K562 (cell line): ENCODE measurements around the gene KXD1. TPM values are rescaled to one million over a fixed set of nuclear protein-coding genes. Genes with fewer than 3 reads are reported as not detected.

Experiments used
- AFF4 ChIP-seq: sonication (generic); formaldehyde crosslinking; IDR thresholded peaks from 2 replicates; pipeline ENCODE4 v1.8.0; 2023; ENCODE audit warnings: mild to moderate bottlenecking, missing genetic modification reagents
- CC2D1A ChIP-seq: fragments of 450-650 bp; IDR thresholded peaks from 2 replicates; pipeline ENCODE4 v1.6.1; 2017; ENCODE audit warnings: mild to moderate bottlenecking
- E2F3 ChIP-seq: fragments of 250-450 bp; sonication (Bioruptor Pico); IDR thresholded peaks from 2 replicates; pipeline ENCODE4 v1.4.0; 2020; ENCODE audit warnings: mild to moderate bottlenecking
- MAZ ChIP-seq, 2 experiments: fragments of 450-650 bp in 1 of 2; sonication (generic) in 1 of 2; formaldehyde crosslinking; IDR thresholded peaks in 1 of 2; conservative IDR thresholded peaks in 1 of 2; 2 replicates each; pipeline versions ENCODE4 v1.4.0 to v1.5.0; 2020; ENCODE audit warnings: mild to moderate bottlenecking in 1 of 2, missing genetic modification reagents in 1 of 2
- MBD2 ChIP-seq: sonication (generic); IDR thresholded peaks from 2 replicates; pipeline ENCODE4 v1.6.1; 2016; ENCODE audit warnings: low read depth, borderline replicate concordance
- RAD21 ChIP-seq, 2 experiments: fragments of 250-450 bp in 1 of 2; fragments of 450-650 bp in 1 of 2; sonication (Bioruptor Pico) in 1 of 2; formaldehyde crosslinking in 1 of 2; IDR thresholded peaks in 1 of 2; conservative IDR thresholded peaks in 1 of 2; 2 replicates each; pipeline versions ENCODE4 v1.4.0 to v1.8.0; 2020 to 2022; ENCODE audit warnings: mild to moderate bottlenecking in 2 of 2, moderate library complexity in 1 of 2
- SP1 ChIP-seq: sonication (generic); formaldehyde crosslinking; IDR thresholded peaks from 2 replicates; pipeline ENCODE4 v1.8.1; 2022; ENCODE audit warnings: mild to moderate bottlenecking, missing genetic modification reagents
- TEAD1 ChIP-seq, 2 experiments: fragments of 450-650 bp in 1 of 2; sonication (generic) in 1 of 2; formaldehyde crosslinking; IDR thresholded peaks; 2 replicates each; pipeline versions ENCODE4 v1.4.0 to v1.8.0; 2020 to 2022; ENCODE audit warnings: mild to moderate bottlenecking in 2 of 2, missing genetic modification reagents in 1 of 2
- USF1 ChIP-seq: sonication (generic); formaldehyde crosslinking; IDR thresholded peaks from 2 replicates; pipeline ENCODE4 v1.9.0; 2022; ENCODE audit warnings: mild to moderate bottlenecking, missing genetic modification reagents
- XRCC5 ChIP-seq: fragments of 200-400 bp; formaldehyde crosslinking; IDR thresholded peaks from 2 replicates; pipeline ENCODE4 v1.6.1; 2017; ENCODE audit warnings: low read depth, mild to moderate bottlenecking, low read length
- ZNF707 ChIP-seq: fragments of 250-450 bp; sonication (Bioruptor Pico); conservative IDR thresholded peaks from 2 replicates; pipeline ENCODE4 v1.8.0; 2022; ENCODE audit warnings: inconsistent platforms, mild to moderate bottlenecking, moderate library complexity
- polyA plus RNA-seq, 8 experiments: library from polyadenylated mRNA; depleted of rRNA in 4 of 8; stranded (reverse) in 5 of 8; unstranded in 3 of 8; fragments of >200 nt; fragmentation: Nextera tagmentation in 2 of 8; fragmentation: Illumina TruSeq in 1 of 8; extraction: Ambion mirVana in 2 of 8; extraction: Trizol in 1 of 8; gene quantifications; 2 replicates each; pipeline versions ENCODE4 v1.2.1 to v1.2.3, GENCODE V29; 2011 to 2014; ENCODE audit warnings: inconsistent platforms in 1 of 8, missing spikeins in 1 of 8
- total RNA-seq, 7 experiments: library from RNA; depleted of rRNA in 6 of 7; stranded (reverse); fragments of >200 nt in 6 of 7; fragmentation: Illumina TruSeq in 2 of 7; extraction: Trizol in 2 of 7; gene quantifications; 2 replicates each; pipeline versions ENCODE4 v1.2.1 to v1.2.3, GENCODE V29; 2011 to 2021; ENCODE audit warnings: low replicate concordance in 1 of 7
- TF ChIP-seq, protein P1 (sequence below): IDR thresholded peaks from 2 replicates; pipeline ENCODE4 v1.6.1; 2011; ENCODE audit warnings: borderline replicate concordance, low read depth, mild to moderate bottlenecking, moderate library complexity, low read length; ENCODE audit not compliant: insufficient read depth, poor library complexity, severe bottlenecking
- TF ChIP-seq, protein P2 (sequence below): fragments of 450-650 bp; IDR thresholded peaks from 2 replicates; pipeline ENCODE4 v1.6.1; 2014; ENCODE audit warnings: low read depth, mild to moderate bottlenecking, moderate library complexity, borderline replicate concordance
- TF ChIP-seq, protein P3 (sequence below): fragments of 250-450 bp; sonication (Bioruptor Pico); IDR thresholded peaks from 2 replicates; pipeline ENCODE4 v1.4.0; 2020; ENCODE audit warnings: mild to moderate bottlenecking

KXD1 gene
- total and polyA plus RNA-seq, 9 of the 15 experiments (the other 6 are each of a cell fraction or from before 2014, with no cell fraction given) = 21.9 to 210 (median 118) TPM

DNA sequence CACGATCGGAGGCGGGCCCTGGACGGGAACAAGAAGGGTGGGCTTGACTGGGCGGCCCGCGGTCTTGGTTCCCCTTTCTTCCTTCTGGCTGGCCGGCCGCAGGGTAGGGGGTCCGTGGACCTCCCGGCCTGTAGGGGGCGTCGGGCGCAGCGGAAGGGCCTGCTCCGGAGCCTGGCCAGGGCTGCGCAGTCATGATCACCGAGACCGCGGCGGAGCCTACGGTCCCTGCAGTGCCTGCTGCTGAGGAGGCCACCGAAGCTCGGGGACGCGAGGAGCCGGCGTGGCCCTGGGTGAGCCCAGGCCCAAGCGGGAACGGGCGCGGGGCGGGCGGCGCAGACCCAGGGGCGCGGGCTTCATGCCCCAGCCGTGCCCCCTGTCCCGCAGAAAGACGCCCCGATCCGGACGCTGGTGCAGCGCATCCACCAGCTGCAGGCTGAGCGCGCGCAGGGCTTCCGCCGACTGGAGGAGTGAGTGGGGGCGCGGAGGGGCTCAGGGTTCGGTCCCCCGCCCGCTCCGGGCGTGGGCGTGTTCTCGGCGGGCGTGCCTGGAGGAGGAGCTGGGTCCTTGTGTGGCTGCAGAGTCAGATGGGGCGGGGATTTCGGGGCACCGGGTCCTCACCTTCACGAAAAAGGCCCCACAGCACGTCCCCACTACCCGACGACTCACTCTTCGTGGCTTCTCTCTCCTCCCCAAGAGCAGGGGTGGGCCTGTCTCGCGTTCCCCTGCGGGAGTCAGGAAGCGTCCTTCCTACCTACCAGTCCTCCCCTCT, 31.1 kb downstream of the KXD1 start, which contains the start of gene REX1BD (continued):
- TF ChIP-seq, protein P1, sequence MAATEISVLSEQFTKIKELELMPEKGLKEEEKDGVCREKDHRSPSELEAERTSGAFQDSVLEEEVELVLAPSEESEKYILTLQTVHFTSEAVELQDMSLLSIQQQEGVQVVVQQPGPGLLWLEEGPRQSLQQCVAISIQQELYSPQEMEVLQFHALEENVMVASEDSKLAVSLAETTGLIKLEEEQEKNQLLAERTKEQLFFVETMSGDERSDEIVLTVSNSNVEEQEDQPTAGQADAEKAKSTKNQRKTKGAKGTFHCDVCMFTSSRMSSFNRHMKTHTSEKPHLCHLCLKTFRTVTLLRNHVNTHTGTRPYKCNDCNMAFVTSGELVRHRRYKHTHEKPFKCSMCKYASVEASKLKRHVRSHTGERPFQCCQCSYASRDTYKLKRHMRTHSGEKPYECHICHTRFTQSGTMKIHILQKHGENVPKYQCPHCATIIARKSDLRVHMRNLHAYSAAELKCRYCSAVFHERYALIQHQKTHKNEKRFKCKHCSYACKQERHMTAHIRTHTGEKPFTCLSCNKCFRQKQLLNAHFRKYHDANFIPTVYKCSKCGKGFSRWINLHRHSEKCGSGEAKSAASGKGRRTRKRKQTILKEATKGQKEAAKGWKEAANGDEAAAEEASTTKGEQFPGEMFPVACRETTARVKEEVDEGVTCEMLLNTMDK = peak; percentile 98
- peak; percentile 89 to 96 for TF ChIP-seq MAZ (CRISPR knock-in tag; conservative IDR thresholded peaks at IDR 0.05 in 1 of 2, IDR thresholded peaks at IDR 0.05 in 1 of 2)
- TF ChIP-seq AFF4 (CRISPR knock-in tag) = peak; percentile 95
- no peak; the same call in 1 of the 2 replicates for TF ChIP-seq USF1 (CRISPR knock-in tag)
- TF ChIP-seq, protein P2, sequence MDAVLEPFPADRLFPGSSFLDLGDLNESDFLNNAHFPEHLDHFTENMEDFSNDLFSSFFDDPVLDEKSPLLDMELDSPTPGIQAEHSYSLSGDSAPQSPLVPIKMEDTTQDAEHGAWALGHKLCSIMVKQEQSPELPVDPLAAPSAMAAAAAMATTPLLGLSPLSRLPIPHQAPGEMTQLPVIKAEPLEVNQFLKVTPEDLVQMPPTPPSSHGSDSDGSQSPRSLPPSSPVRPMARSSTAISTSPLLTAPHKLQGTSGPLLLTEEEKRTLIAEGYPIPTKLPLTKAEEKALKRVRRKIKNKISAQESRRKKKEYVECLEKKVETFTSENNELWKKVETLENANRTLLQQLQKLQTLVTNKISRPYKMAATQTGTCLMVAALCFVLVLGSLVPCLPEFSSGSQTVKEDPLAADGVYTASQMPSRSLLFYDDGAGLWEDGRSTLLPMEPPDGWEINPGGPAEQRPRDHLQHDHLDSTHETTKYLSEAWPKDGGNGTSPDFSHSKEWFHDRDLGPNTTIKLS = peak; percentile 77
- TF ChIP-seq E2F3 (CRISPR knock-in tag) = 0 out of 2 replicates have a peak, but pooled peaks have one; percentile 50
- peak; percentile 28 to 72; a peak in 2 of 4 replicates for TF ChIP-seq TEAD1 (CRISPR knock-in tag; IDR thresholded peaks at IDR 0.05)
- TF ChIP-seq CC2D1A = peak; percentile 92
- 0 out of 2 replicates have a peak, but pooled peaks have one; percentile 23 for TF ChIP-seq ZNF707
- peak; percentile 83 for TF ChIP-seq SP1 (CRISPR knock-in tag)
- TF ChIP-seq, protein P3, sequence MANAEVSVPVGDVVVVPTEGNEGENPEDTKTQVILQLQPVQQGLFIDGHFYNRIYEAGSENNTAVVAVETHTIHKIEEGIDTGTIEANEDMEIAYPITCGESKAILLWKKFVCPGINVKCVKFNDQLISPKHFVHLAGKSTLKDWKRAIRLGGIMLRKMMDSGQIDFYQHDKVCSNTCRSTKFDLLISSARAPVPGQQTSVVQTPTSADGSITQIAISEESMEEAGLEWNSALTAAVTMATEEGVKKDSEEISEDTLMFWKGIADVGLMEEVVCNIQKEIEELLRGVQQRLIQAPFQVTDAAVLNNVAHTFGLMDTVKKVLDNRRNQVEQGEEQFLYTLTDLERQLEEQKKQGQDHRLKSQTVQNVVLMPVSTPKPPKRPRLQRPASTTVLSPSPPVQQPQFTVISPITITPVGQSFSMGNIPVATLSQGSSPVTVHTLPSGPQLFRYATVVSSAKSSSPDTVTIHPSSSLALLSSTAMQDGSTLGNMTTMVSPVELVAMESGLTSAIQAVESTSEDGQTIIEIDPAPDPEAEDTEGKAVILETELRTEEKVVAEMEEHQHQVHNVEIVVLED (CRISPR knock-in tag) = peak; percentile 61; the same call in 1 of the 2 replicates
- peak; percentile 23; the same call in 1 of the 2 replicates for TF ChIP-seq MBD2
- peak; percentile 94 for TF ChIP-seq XRCC5
- peak; percentile 28 to 30; a peak in 3 of 4 replicates for TF ChIP-seq RAD21 (CRISPR knock-in tag; conservative IDR thresholded peaks at IDR 0.05 in 1 of 2, IDR thresholded peaks at IDR 0.05 in 1 of 2)
